Astrocyte of the spinal cord (primary cell): ENCODE data around the gene EIF2S1.
A peak's percentile ranks its signal among the peaks of the same experiment; 100 is the strongest.
"Not testable (repeated sequence)": the region's sequence is repeated elsewhere in the genome, so short reads cannot be mapped to it uniquely, and the experiment has no call there.

Source experiments
- DNase-seq: peaks from one replicate; pipeline ENCODE4 v3.0.0; 2011; ENCODE audit warnings: low read depth, low spot score
- H3K4me3 ChIP-seq: 2 replicates; pipeline ENCODE4 v1.5.1; 2011; ENCODE audit warnings: low read depth, mild to moderate bottlenecking, low read length, moderate library complexity
- CTCF ChIP-seq: IDR thresholded peaks from 2 replicates; pipeline ENCODE4 v1.5.1; 2012; ENCODE audit warnings: low read depth, mild to moderate bottlenecking, low read length, inconsistent platforms
- in situ Hi-C: cut with HindIII; loops from 2 replicates; pipeline ENCODE4 v1.10.0; 2017; ENCODE audit warnings: low sequenced_read_pairs

Gene EIF2S1

GRCh38 chr14:67359775-67360469 is at the start of gene EIF2S1, which contains the start of gene ATP6V1D:
Gene EIF2S1 (plus strand): TSS chr14:67360328. CDS start chr14:67364768, 4,440 bp downstream.
Gene ATP6V1D (minus strand): TSS chr14:67359804. CDS start chr14:67359698, 106 bp downstream.
- TF ChIP-seq CTCF, result peak; percentile 93
- peak; percentile 99 for DNase-seq
- H3K4me3 ChIP-seq, result peak within 1 kb of the TSS; percentile 92
- in situ Hi-C loops, result no loop called here

DNA sequence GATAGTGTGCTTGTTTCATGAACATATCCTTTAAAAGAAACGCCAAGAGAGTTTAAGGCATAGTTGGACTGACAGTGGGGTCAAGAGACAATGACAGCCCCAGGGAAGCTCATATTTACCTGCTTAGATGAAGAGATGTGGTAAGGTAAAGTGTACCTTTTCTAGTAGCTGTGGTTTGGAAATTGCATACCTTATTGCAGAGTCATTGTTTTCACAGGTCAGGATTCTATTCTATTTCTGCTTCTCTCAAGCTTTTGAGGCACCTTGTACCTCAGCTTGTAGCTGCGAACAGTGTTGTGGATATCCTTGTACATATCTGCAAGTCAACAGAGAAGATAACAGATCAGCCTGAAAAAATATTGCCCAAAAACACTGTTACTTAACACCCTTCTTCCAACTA is 48.3 kb upstream of the EIF2S1 start:
- no peak for DNase-seq
- in situ Hi-C loops, result no loop called here
- no peak overlapping the region for H3K4me3 ChIP-seq
- no peak for TF ChIP-seq CTCF

- no peak for DNase-seq
- in situ Hi-C loops, result no loop called here
- TF ChIP-seq CTCF, result no peak
- H3K4me3 ChIP-seq, result no peak overlapping the region
These were observed 47.0 kb upstream of the EIF2S1 start for GRCh38 chr14:67313153-67313552.

- no peak for DNase-seq
- in situ Hi-C loops, result no loop called here
- no peak overlapping the region for H3K4me3 ChIP-seq
- no peak for TF ChIP-seq CTCF
These were observed 42.3 kb upstream of the EIF2S1 start for GRCh38 chr14:67317822-67318221.

DNA sequence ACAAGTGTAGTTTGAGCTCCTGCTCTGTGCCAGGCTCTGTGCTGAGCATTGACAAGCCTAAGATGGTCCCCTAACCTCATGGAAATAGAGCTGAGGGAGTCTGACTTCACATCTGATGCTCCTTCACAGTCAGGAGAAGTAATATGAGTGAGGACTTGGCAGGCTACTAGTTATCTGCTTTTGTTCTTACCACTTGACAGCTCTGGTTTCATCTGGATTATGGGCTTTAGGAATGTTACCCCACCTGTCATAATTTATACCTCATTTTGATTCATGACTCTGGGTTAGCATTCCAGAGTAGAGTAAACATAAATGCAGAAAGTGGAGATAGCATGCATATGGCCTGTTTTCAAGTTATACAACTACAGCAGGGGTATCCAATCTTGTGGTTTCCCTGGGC is 41.0 kb upstream of the EIF2S1 start:
- no peak overlapping the region for H3K4me3 ChIP-seq
- in situ Hi-C loops, result no loop called here
- peak; percentile 13 for DNase-seq
- no peak for TF ChIP-seq CTCF

DNA sequence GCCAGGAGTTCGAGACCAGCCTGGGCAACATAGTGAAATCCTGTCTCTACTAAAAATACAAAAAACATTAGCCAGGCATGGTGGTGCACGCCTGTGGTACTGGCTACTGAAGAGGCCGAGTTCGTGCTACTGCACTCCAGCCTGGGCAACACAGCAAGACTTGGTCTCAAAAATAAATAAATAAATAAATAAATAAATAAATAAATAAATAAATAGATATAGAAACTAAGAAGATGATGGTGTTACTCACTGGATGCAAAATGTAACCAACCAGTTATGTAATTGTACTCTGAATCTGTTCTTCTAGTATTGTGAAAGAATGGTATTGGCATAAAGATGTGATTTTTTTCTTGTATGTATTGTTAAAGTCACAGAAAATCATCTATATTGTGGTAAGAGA is 30.5 kb upstream of the EIF2S1 start:
- H3K4me3 ChIP-seq, in situ Hi-C loops, DNase-seq: not testable (repeated sequence)

DNA sequence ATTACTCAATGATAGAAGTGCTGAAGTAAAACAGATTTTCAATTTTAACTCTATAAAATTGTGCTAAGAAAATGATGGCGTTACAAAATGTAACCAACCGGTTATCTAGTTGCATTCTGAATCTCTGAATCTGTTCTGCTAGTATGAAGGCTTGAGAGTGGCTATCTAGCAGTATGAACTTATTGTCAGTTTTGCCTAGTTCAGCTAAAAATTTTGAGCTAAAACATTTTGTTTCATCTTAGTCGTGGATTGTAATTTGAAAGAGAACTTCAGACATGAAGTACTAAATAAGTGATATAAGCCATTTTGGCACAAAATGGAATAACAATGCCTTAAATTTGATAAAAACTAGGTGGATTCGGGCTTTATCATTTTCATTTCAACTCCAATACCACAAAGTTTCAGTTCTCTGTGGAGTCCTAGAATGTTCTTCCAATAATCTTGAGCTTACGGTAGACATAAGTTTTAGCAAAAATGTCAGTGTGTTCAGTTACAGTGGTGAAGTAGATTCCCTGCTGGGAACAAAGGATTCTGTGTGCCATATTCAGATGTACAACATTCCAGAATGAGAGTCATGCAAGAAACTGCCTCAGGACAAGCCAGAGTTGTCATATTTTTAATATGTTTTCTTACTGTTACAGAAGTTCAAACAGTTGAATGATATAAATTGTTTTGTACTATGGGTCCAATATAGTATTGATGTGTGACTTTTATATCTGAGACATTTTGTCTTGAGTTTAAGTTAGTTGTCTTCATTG is 28.6 kb upstream of the EIF2S1 start:
- in situ Hi-C loops, result no loop called here
- no peak for TF ChIP-seq CTCF
- peak; percentile 64 for DNase-seq

More for the DNA sequence above, 28.6 kb upstream of the EIF2S1 start:
- H3K4me3 ChIP-seq, result no peak overlapping the region
